MM.1S (cell line): Measurements from ENCODE around the gene CLCA2.
"Not testable (repeated sequence)": the region's sequence is repeated elsewhere in the genome, so short reads cannot be mapped to it uniquely, and the experiment has no call there.

ENCODE experiments used
- DNase-seq: peaks from one replicate; pipeline ENCODE4 v3.0.0-alpha.2; 2015
- H2AFZ ChIP-seq: fragments of 300-600 bp; sonication (generic); 2 replicates; pipeline ENCODE4 v1.6.0; 2016; ENCODE audit warnings: antibody characterized with exemption, low read length
- H3F3A ChIP-seq: fragments of 300-600 bp; sonication (generic); 2 replicates; pipeline ENCODE4 v1.6.1; 2016; ENCODE audit warnings: mild to moderate bottlenecking, antibody characterized with exemption, low read length, moderate library complexity, mixed read lengths; ENCODE audit not compliant: insufficient read depth
- H3K27ac ChIP-seq: fragments of 300-600 bp; sonication (generic); 2 replicates; pipeline ENCODE4 v1.5.1; 2016; ENCODE audit warnings: mild to moderate bottlenecking, low read length
- H3K27me3 ChIP-seq: fragments of 300-600 bp; sonication (generic); replicated peaks from 2 replicates; pipeline ENCODE4 v1.6.0; 2016; ENCODE audit warnings: low read length; ENCODE audit not compliant: insufficient read depth
- H3K36me3 ChIP-seq: fragments of 300-600 bp; sonication (generic); replicated peaks from 2 replicates; pipeline ENCODE4 v1.6.1; 2016; ENCODE audit warnings: mild to moderate bottlenecking, low read length, mixed read lengths; ENCODE audit not compliant: insufficient read depth
- H3K4me1 ChIP-seq: fragments of 300-600 bp; sonication (generic); 2 replicates; pipeline ENCODE4 v1.6.1; 2016; ENCODE audit warnings: low read length, mixed read lengths
- H3K4me2 ChIP-seq: fragments of 300-600 bp; sonication (generic); 2 replicates; pipeline ENCODE4 v1.6.0; 2016; ENCODE audit warnings: low read depth, low read length
- H3K4me3 ChIP-seq: fragments of 300-600 bp; sonication (generic); 2 replicates; pipeline ENCODE4 v1.5.1; 2016; ENCODE audit warnings: low read length, mixed read lengths
- H3K79me2 ChIP-seq: fragments of 300-600 bp; sonication (generic); 2 replicates; pipeline ENCODE4 v1.6.1; 2016; ENCODE audit warnings: mixed run types, low read length, mixed read lengths
- H3K9ac ChIP-seq: fragments of 300-600 bp; sonication (generic); 2 replicates; pipeline ENCODE4 v1.6.1; 2016; ENCODE audit warnings: low read length, mixed read lengths
- H3K9me2 ChIP-seq: fragments of 300-600 bp; sonication (generic); replicated peaks from 2 replicates; pipeline ENCODE4 v1.6.1; 2016; ENCODE audit warnings: mild to moderate bottlenecking, low read length, mixed read lengths; ENCODE audit not compliant: insufficient read depth
- H3K9me3 ChIP-seq: fragments of 300-600 bp; sonication (generic); replicated peaks from 2 replicates; pipeline ENCODE4 v1.6.1; 2016; ENCODE audit warnings: mild to moderate bottlenecking, low read length, mixed read lengths; ENCODE audit not compliant: insufficient read depth
- H4K20me1 ChIP-seq: fragments of 300-600 bp; sonication (generic); 2 replicates; pipeline ENCODE4 v1.6.1; 2016; ENCODE audit warnings: mild to moderate bottlenecking, low read length, moderate library complexity, mixed read lengths; ENCODE audit not compliant: insufficient read depth
- EZH2 ChIP-seq: fragments of 300-600 bp; sonication (generic); optimal IDR thresholded peaks from 2 replicates; pipeline ENCODE3; 2017; ENCODE audit warnings: low read depth, mild to moderate bottlenecking, antibody characterized with exemption, low read length, mixed read lengths
- EZH2phosphoT487 ChIP-seq: fragments of 300-600 bp; sonication (generic); IDR thresholded peaks from 2 replicates; pipeline ENCODE4 v1.6.1; 2018; ENCODE audit warnings: antibody characterized with exemption, low read length
- TF ChIP-seq, protein P1 (sequence below): fragments of 300-600 bp; sonication (generic); IDR thresholded peaks from 2 replicates; pipeline ENCODE4 v1.5.1; 2016; ENCODE audit warnings: antibody characterized with exemption, low read length, mixed read lengths

The CLCA2 gene

DNA sequence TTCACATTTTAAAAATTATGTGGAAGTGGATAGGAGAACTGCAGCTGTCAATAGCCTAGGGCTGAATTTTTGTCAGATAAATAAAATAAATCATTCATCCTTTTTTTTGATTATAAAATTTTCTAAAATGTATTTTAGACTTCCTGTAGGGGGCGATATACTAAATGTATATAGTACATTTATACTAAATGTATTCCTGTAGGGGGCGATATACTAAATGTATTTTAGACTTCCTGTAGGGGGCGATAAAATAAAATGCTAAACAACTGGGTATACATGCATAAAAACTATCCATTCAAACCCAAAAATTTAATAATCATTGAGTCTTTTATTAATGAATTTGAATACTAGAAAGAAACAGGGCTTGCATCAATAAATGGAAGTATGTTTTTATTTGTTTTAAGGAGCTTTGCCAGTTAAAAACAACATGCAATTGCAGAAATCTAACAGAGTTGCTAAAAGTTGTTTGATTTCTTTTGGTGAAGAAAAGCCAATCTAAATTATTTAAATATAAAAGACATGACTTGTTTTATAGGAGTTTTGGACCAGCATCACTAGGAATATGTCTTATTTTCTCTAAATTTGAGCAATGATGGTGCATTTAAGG, 76.1 kb downstream of the CLCA2 start:
- H4K20me1 ChIP-seq, result no peaks in the 10 kb centered on the region
- H3K4me3 ChIP-seq, result no peak overlapping the region
- H3K27ac ChIP-seq, result no peak overlapping the region
- H3K27me3 ChIP-seq, result peaks cover 8% of the 10 kb centered on the region; the same call in 1 of the 2 replicates
- TF ChIP-seq EZH2phosphoT487, result no peak
- TF ChIP-seq, protein P1, sequence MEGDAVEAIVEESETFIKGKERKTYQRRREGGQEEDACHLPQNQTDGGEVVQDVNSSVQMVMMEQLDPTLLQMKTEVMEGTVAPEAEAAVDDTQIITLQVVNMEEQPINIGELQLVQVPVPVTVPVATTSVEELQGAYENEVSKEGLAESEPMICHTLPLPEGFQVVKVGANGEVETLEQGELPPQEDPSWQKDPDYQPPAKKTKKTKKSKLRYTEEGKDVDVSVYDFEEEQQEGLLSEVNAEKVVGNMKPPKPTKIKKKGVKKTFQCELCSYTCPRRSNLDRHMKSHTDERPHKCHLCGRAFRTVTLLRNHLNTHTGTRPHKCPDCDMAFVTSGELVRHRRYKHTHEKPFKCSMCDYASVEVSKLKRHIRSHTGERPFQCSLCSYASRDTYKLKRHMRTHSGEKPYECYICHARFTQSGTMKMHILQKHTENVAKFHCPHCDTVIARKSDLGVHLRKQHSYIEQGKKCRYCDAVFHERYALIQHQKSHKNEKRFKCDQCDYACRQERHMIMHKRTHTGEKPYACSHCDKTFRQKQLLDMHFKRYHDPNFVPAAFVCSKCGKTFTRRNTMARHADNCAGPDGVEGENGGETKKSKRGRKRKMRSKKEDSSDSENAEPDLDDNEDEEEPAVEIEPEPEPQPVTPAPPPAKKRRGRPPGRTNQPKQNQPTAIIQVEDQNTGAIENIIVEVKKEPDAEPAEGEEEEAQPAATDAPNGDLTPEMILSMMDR, result peak; percentile 99
- no peaks in the 10 kb centered on the region for H3K9me3 ChIP-seq
- DNase-seq, result peak; percentile 84
- no peaks in the 10 kb centered on the region for H3K79me2 ChIP-seq
- no peaks in the 10 kb centered on the region for H3K9me2 ChIP-seq
- no peak overlapping the region for H3K4me2 ChIP-seq
- peaks cover 3% of the 10 kb centered on the region; the same call in 1 of the 2 replicates for H3F3A ChIP-seq
- H2AFZ ChIP-seq, result no peak overlapping the region
- no peak overlapping the region for H3K9ac ChIP-seq
- no peaks in the 10 kb centered on the region for H3K4me1 ChIP-seq
- H3K36me3 ChIP-seq, result no peaks in the 10 kb centered on the region

DNA sequence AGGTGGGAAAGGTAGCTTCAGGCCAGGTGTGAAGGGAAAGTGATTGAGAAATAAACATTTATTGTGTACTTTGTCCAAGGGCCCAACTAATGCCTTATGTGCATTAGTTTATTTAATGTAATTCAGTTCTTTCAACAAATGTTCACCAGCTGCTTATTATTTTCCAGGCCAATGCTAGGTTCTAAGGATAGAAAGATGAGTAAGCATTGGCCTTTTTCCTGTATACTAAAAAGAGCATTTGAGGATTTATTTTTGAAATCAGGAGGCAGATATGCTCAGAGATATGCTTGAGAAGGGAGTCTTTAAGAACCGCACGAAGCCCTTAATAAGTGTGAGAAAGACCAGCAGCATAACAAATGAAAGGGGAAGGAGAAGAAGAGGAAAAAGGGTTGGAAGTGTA, 76.7 kb downstream of the CLCA2 start:
- H3K79me2 ChIP-seq, result no peaks in the 10 kb centered on the region
- H3K4me1 ChIP-seq, result no peaks in the 10 kb centered on the region
- no peaks in the 10 kb centered on the region for H3K9me2 ChIP-seq
- H4K20me1 ChIP-seq, result no peaks in the 10 kb centered on the region
- no peak overlapping the region for H3K4me3 ChIP-seq
- H3K27ac ChIP-seq, result no peak overlapping the region
- H3K36me3 ChIP-seq, result no peaks in the 10 kb centered on the region
- TF ChIP-seq EZH2 (no peak), EZH2phosphoT487 (no peak)
- TF ChIP-seq, protein P1, result no peak
- no peaks in the 10 kb centered on the region for H3K9me3 ChIP-seq
- H2AFZ ChIP-seq, result no peak overlapping the region
- H3F3A ChIP-seq, result peaks cover 3% of the 10 kb centered on the region; the same call in 1 of the 2 replicates
- H3K27me3 ChIP-seq, result peaks cover 8% of the 10 kb centered on the region; the same call in 1 of the 2 replicates
- DNase-seq, result no peak
- H3K9ac ChIP-seq, result no peak overlapping the region
- no peak overlapping the region for H3K4me2 ChIP-seq

DNA sequence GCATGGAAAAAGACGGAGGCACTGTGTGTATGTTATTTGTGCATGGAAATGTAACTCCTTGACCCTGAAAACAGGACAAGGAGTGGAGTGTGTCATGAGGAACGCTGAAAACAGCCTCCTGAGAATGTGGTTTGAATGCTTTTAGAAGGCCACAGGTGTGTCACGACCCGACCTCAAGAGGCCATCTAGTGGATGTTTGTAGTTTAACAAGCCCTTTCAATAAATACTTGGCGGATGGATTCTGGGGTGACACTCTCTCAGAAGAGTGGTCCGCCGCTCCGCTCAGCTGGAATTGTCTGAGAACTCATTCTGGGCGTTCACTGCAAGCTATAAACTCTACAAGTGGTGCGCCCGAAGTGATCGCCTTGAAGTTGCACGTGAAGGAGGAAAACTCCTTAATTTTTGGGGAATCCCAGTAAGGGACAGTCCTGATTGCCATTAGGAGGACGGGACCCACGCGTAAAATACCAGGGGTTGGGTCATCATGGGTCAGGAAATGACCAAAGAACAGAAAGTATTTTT, 78.2 kb downstream of the CLCA2 start:
- H3K9me3 ChIP-seq, H3F3A ChIP-seq, H3K79me2 ChIP-seq, H3K9me2 ChIP-seq, H3K36me3 ChIP-seq, H4K20me1 ChIP-seq, H3K27me3 ChIP-seq, H3K4me1 ChIP-seq: not testable (repeated sequence)
- H3K4me2 ChIP-seq, result peak overlapping the region; percentile 66
- H3K27ac ChIP-seq, result peak overlapping the region; percentile 53; the same call in 1 of the 2 replicates
- TF ChIP-seq, protein P1, result peak; percentile 52
- H2AFZ ChIP-seq, result peak overlapping the region; percentile 32
- peak overlapping the region; percentile 39; the same call in 1 of the 2 replicates for H3K9ac ChIP-seq
- DNase-seq, result peak; percentile 77
- peak overlapping the region; percentile 61 for H3K4me3 ChIP-seq
